Cardiac fibroblast (primary cell): ENCODE results near the gene DGLUCY.
A peak's percentile ranks its signal among the peaks of the same experiment; 100 is the strongest.

Experiments
- DNase-seq, 2 donors: peaks; one replicate each; pipeline versions ENCODE4 v3.0.0 to v3.0.0-alpha.2; 2010; ENCODE audit warnings: low read depth in 2 of 2
- H3K4me3 ChIP-seq, 2 donors: replicated peaks in 1 of 2; 1 replicate in 1 of 2; 2 replicates in 1 of 2; pipeline ENCODE4 v1.5.1; 2011; ENCODE audit warnings: low read depth in 2 of 2, low read length in 2 of 2, mild to moderate bottlenecking in 2 of 2, moderate library complexity in 1 of 2
- TF ChIP-seq, protein P1 (sequence below): IDR thresholded peaks from one replicate; pipeline ENCODE4 v1.5.1; 2011; ENCODE audit warnings: low read depth, mild to moderate bottlenecking, low read length, inconsistent platforms

The DGLUCY gene

DNA sequence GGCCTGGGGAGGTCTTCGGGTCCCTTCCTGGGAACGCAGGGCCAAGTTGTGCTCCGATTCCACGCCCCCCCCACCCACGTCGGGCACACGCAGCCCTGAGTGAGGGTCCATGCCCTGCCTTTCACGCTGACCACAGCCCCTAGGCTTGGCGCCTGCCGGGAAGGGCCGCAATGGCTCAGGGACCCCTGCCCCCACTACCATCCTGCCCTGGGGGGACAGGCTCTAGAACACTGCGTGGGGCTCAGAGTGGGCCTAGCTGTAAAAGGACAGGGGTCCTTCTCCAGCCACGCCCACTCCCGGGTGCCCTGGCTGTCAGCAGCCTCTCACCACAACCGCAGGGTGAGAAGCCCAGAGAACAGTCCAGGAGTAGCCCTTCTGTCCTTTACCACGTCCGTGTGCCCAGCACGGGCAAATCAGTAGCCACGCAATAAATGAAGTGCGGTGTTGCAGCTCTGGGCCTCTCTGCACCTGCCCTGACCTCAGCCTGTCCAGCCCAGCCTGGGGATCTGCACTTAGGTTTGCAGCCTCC is 140.0 kb downstream of the DGLUCY start:
- no peak for DNase-seq
- H3K4me3 ChIP-seq = peak overlapping the region; percentile 34 to 56
- TF ChIP-seq, protein P1, sequence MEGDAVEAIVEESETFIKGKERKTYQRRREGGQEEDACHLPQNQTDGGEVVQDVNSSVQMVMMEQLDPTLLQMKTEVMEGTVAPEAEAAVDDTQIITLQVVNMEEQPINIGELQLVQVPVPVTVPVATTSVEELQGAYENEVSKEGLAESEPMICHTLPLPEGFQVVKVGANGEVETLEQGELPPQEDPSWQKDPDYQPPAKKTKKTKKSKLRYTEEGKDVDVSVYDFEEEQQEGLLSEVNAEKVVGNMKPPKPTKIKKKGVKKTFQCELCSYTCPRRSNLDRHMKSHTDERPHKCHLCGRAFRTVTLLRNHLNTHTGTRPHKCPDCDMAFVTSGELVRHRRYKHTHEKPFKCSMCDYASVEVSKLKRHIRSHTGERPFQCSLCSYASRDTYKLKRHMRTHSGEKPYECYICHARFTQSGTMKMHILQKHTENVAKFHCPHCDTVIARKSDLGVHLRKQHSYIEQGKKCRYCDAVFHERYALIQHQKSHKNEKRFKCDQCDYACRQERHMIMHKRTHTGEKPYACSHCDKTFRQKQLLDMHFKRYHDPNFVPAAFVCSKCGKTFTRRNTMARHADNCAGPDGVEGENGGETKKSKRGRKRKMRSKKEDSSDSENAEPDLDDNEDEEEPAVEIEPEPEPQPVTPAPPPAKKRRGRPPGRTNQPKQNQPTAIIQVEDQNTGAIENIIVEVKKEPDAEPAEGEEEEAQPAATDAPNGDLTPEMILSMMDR = no peak

DNA sequence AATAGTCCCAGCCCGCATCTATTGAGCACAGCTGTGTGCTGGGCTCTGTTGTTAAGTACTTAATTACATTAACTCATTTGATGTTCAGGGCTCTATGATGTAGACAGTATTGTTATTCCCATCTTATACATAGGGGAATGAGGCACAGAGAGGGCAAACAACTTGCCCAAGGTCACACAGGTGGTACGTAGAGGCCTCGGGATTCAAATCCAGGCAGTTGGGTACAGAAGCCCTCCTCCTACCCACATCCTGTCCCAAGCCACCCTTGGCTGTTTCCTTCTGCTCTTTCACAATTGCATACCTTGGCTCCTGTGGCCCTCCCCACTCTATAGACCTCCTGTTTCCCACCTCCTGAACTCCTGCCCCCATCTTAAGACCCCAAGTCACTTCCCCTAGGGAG is 140.6 kb downstream of the DGLUCY start:
- DNase-seq = no peak
- TF ChIP-seq, protein P1 = no peak
- no peak overlapping the region for H3K4me3 ChIP-seq

DNA sequence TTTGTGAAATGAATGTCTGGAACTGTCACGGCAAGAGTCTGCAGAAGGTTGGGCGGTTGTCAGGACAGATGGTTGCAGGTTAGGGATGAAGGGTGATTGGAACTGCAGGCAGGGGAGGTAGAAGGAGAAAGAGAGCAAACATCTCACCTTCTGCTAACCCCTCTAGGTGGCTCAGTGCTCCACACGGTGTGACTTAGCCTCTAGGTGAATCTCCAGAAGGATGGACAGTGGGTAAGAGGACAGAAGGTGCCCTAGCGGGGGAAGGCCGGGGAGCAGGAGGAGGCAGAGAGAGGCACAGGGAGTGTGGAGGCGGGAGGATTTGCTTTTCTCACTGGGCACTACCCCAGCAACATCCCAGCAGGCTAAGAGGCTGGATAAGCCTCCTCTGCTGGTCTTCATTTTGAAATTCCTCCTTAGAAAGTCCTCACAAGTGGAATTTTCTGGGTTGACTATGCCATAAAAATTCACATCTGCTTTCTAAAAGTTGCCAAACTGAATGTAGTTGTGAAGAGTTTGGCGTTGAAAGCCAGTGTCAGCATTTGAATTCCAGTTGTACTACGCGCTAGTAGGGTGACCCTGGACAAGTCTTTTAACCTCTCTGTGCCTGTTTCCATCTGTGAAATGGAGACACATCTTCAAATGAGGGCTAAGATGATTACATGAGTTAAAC is 141.3 kb downstream of the DGLUCY start:
- no peak overlapping the region for H3K4me3 ChIP-seq
- TF ChIP-seq, protein P1 = no peak
- peak in 1 of 2 donors; percentile 20 for DNase-seq

DNA sequence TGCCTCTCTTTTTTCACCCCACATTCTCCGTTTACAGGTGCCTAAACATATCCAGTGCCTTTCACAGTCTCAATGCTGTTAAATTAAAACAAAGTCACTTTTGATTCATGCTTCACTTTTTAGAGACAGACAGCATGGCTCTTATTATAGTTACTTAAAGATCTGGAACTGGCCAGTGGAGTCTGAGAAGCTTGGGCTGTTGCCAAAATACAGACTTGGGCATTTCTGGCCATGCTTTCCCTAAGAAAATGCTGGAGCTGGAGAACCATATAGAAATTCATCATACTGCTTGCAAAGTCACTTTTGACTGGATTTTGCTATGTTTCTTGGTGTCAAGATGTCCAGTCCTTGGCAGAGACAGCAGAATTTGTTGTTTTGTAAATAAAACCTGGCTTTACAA is 142.8 kb downstream of the DGLUCY start:
- TF ChIP-seq, protein P1 = no peak
- DNase-seq = peak in 1 of 2 donors; percentile 31
- no peak overlapping the region for H3K4me3 ChIP-seq

DNA sequence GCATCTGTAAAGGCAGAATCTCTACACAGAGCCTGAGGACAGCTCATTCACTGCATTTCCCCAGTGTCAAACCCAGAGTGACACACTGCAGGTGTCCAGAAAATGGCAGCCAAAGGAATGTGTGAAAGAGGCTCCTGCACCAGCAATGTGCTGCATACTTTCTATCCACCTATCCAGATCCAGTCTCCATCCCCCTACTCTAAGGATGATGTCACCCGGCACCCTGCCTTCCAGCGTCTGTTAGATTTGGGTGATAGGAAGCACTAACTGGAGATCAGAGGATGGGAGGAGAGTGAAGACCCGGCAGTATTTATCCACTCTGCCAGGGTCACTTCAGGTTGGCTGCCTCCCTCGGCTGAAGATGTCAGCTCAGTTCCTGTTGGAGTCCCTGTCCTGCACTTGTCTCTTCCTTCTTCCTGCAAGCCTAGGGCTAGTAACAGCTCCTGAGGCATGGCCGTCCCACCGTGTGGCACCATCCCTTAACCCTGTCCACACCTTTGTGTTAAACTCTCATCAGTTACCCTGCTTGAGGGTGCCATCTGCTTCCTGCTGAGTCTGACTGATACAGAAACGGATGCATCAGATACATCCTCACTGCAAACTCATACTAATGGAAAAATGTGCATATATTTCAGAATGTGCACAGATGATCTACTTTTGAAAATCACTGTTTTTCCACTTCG is 143.6 kb downstream of the DGLUCY start:
- TF ChIP-seq, protein P1 = no peak
- DNase-seq = peak in 1 of 2 donors; percentile 13
- H3K4me3 ChIP-seq = no peak overlapping the region

DNA sequence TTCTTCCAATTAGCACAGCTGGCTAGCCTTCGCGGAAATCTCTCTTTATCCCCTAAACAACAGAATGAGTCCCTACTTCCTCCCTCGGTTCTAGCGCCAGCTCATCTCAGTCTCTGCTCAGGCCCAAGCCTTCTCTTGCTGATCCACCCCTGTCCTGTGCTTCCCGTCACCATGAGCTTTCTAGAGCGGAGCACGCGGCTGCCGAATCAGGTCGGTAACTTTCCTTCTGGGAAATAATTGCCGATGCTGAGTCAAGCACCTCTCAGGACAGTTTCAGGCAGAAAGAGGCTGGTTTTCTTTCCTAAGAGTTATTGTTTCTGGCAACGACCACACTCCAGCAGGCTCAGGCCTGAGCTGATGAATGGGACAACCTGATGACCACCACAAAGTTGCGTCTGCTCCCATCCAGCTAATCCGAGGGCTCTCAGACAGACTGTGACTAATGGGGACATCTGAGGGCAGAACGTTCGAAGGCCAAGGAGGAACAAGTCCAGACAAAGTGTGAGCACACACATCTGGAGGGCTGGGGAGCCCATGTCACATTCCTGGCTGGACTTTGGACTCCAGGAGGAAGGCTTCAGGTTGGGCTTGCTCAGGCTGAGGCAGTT is 144.2 kb downstream of the DGLUCY start:
- peak; percentile 45 to 92 for DNase-seq
- H3K4me3 ChIP-seq = no peak overlapping the region
- TF ChIP-seq, protein P1 = no peak
